Ascending aorta (tissue), 2 donors: ENCODE data around the gene MGME1. TPM values are rescaled to one million over a fixed set of nuclear protein-coding genes. Genes with fewer than 3 reads are reported as not detected.
"Not testable (repeated sequence)": the region's sequence is repeated elsewhere in the genome, so short reads cannot be mapped to it uniquely, and the experiment has no call there.

ENCODE experiments used
- DNase-seq, 2 donors: peaks; one replicate each; pipeline ENCODE4 v3.0.0-alpha.2; 2019; ENCODE audit warnings: low spot score in 2 of 2
- H3K27ac ChIP-seq, 2 donors: fragments of 200-600 bp; sonication (generic); one replicate each; pipeline ENCODE4 v1.5.1; 2016 to 2017; ENCODE audit warnings: mild to moderate bottlenecking in 1 of 2
- H3K27me3 ChIP-seq: fragments of 200-600 bp; sonication (generic); one replicate; pipeline ENCODE4 v1.5.1; 2017
- H3K36me3 ChIP-seq, 2 donors: fragments of 200-600 bp; sonication (generic); one replicate each; pipeline ENCODE4 v1.5.1; 2016
- H3K4me1 ChIP-seq, 2 donors: fragments of 200-600 bp; sonication (generic); one replicate each; pipeline ENCODE4 v1.5.1; 2016 to 2017; ENCODE audit warnings: mild to moderate bottlenecking in 1 of 2
- H3K4me3 ChIP-seq, 2 donors: fragments of 200-600 bp; sonication (generic); one replicate each; pipeline ENCODE4 v1.5.1; 2016 to 2017; ENCODE audit warnings: mild to moderate bottlenecking in 1 of 2
- H3K9me3 ChIP-seq, 2 donors: fragments of 200-600 bp; sonication (generic); one replicate each; pipeline ENCODE4 v1.5.1; 2016
- intact Hi-C: fragments of 100-400 bp; cut with DNase I; formaldehyde crosslinking; loops from one replicate; pipeline ENCODE4 v1.15.1; 2023
- total RNA-seq: library from RNA; depleted of rRNA; stranded (reverse); fragments of >200 nt; gene quantifications from one replicate; pipeline ENCODE4 v1.1.0, GENCODE V29; 2016
- TF ChIP-seq, protein P1 (sequence below), 3 experiments: fragments of 200-600 bp in 2 of 3; fragments of 450-650 bp in 1 of 3; sonication (generic) in 2 of 3; IDR thresholded peaks; one replicate each; pipeline ENCODE4 v1.5.1; 2016 to 2019; ENCODE audit warnings: antibody characterized with exemption in 3 of 3, mild to moderate bottlenecking in 1 of 3, moderate library complexity in 1 of 3

The MGME1 gene
- total RNA-seq, 1 donor from 2014 or later, result 0.85 TPM

DNA sequence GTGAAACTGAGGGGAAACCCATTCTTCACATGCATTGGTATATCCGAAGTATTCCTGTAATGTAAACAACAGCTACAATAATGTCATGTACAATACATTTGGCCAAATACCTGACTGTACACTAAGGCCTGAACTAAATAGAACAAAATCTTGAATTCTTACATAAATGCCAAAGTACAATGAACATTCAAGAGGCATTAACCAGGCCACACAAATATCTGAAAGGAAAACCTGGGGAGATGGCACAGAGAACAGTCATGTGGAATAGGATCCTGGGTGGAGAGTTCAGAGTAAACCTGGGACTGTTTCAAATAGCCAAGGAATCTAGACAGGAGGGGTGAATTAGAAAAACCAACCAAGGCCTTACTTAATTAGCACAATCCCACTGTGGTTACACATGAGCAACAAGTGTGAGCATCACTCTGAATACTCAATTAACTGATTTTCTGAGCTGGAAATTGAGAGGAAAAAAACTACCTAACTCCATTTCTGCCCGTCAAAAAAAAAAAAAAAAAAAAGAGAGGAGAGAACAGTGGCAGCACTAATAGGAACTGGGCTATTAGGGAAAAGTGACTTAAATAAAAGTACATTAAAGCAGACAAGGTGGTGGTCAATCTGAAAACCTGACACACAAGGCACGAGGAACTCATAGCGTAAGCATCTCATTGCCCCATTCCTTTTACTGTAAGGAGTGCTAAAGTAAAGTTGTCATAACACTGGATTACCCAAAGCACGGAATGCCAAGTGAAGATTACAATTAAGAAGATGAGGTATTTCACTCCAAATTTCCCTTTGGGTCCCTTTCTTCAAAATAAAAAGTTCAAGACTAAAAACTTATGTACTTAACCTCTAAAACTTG is 11.1 kb upstream of the MGME1 start:
- Histone ChIP-seq H3K4me3 (no peak overlapping the region), H3K9me3 (no peaks in the 10 kb centered on the region), H3K36me3 (peaks cover 29 to 35% of the 10 kb centered on the region in 2 donors), H3K4me1 (peaks cover 3 to 33% of the 10 kb centered on the region in 2 donors), H3K27me3 (no peaks in the 10 kb centered on the region), H3K27ac (peak overlapping the region in 1 of 2 donors; percentile 14)
- intact Hi-C loops, result loop anchor here (5.0 kb wide), 1 partner anchor 40 kb away; no protein-coding TSS in a partner anchor
- no peak for DNase-seq
- TF ChIP-seq, protein P1, sequence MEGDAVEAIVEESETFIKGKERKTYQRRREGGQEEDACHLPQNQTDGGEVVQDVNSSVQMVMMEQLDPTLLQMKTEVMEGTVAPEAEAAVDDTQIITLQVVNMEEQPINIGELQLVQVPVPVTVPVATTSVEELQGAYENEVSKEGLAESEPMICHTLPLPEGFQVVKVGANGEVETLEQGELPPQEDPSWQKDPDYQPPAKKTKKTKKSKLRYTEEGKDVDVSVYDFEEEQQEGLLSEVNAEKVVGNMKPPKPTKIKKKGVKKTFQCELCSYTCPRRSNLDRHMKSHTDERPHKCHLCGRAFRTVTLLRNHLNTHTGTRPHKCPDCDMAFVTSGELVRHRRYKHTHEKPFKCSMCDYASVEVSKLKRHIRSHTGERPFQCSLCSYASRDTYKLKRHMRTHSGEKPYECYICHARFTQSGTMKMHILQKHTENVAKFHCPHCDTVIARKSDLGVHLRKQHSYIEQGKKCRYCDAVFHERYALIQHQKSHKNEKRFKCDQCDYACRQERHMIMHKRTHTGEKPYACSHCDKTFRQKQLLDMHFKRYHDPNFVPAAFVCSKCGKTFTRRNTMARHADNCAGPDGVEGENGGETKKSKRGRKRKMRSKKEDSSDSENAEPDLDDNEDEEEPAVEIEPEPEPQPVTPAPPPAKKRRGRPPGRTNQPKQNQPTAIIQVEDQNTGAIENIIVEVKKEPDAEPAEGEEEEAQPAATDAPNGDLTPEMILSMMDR (IDR thresholded peaks at IDR 0.05), result no peak

DNA sequence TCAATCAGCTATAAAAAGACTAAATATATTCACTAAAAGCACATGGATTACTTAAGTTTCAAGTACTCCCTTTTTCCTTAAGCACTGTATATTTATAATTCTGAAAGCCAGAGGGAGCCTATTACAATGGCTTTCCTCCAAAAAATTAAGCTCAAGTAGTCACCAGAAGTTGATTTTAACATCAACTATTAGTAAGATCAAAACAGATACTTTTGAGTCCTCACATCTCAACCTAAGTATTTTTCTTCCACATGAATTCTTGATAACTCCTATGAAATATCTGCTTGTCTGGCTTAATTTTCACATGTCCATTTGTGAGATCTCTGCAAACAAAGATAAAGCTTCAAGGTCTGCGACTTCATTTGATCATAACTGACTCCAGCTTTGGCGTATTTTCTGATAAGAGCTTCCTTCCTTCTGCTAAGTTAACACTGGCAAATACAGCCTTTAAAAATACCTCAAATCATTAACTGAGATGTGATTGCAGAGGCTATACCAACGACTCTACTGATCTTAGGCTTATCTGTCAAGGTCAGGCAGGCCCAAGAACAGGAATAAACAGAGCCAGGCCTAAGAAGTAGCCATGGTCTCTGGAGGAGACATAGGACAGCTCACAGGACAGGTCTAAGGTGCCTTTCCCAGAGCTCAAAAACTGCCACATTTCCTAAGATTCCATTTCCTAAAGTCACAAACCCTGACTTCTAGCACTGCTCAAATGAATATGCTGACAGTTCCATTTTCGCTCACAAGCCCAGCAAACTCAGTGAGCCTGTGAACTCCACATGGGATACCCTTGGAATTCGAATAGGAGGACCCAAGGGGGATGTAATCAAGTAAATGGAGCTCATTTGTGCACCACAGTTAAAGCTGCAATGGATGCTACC is 10.2 kb upstream of the MGME1 start:
- peaks cover 23 to 29% of the 10 kb centered on the region in 2 donors for H3K36me3 ChIP-seq
- no peak overlapping the region for H3K4me3 ChIP-seq
- no peaks in the 10 kb centered on the region for H3K27me3 ChIP-seq
- DNase-seq, result no peak
- TF ChIP-seq, protein P1 (IDR thresholded peaks at IDR 0.05), result peak in 1 of 3 experiments; percentile 35
- H3K9me3 ChIP-seq, result no peaks in the 10 kb centered on the region
- intact Hi-C loops, result loop anchor here (5.0 kb wide), 1 partner anchor 39 kb away; no protein-coding TSS in a partner anchor
- peaks cover 3 to 34% of the 10 kb centered on the region in 2 donors for H3K4me1 ChIP-seq
- H3K27ac ChIP-seq, result peak overlapping the region; percentile 33 to 60

DNA sequence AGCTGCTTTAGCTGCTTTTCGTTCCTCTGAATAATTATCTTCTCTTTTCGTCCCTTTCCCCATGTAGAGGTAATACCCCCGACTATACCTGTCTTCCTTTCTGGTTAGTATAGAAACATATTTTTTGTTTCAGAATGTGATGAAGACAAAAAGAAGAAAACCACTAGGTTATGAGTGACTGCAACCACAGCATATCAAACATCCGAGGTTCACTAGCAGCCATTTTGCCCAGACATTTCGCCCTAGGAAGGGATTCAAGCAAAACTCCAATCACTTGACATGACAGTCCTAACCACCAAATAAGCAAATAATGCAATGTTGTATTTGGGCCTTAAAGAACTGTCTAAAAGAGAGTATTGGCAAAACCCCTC is 9.6 kb upstream of the MGME1 start:
- Histone ChIP-seq H3K27ac (peak overlapping the region in 1 of 2 donors; percentile 33), H3K36me3 (peaks cover 17 to 22% of the 10 kb centered on the region in 2 donors), H3K4me1 (peaks cover 3 to 34% of the 10 kb centered on the region in 2 donors), H3K27me3 (no peaks in the 10 kb centered on the region), H3K4me3 (no peak overlapping the region), H3K9me3 (no peaks in the 10 kb centered on the region)
- intact Hi-C loops, result loop anchor here (5.0 kb wide), 1 partner anchor 38 kb away; no protein-coding TSS in a partner anchor
- DNase-seq, result no peak
- TF ChIP-seq, protein P1 (IDR thresholded peaks at IDR 0.05), result no peak

DNA sequence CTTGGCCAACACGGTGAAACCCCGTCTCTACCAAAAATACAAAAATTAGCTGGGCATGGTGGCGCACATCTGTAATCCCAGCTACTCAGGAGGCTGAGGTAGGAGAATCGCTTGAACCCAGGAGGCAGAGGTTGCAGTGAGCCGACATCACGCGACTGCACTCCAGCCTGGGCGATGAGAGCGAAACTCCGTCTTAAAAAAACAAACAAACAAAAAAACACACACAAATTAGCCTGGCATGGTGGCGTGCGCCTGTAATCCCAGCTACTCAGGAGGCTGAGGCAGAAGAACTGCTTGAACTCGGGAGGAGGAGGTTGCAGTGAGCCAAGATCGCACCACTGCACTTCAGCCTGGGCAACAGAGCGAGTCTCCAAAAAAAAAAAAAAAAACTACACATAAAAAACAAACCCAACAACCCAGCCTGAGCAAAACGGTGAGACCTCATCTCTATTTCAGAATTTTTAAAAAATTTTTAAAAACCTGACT is 8.4 kb upstream of the MGME1 start:
- H3K4me3 ChIP-seq, DNase-seq, intact Hi-C loops, H3K27me3 ChIP-seq, H3K9me3 ChIP-seq: not testable (repeated sequence)
- Histone ChIP-seq H3K4me1 (peaks cover 3 to 39% of the 10 kb centered on the region in 2 donors), H3K36me3 (peaks cover 7 to 10% of the 10 kb centered on the region in 2 donors), H3K27ac (peak overlapping the region; percentile 33 to 39)

DNA sequence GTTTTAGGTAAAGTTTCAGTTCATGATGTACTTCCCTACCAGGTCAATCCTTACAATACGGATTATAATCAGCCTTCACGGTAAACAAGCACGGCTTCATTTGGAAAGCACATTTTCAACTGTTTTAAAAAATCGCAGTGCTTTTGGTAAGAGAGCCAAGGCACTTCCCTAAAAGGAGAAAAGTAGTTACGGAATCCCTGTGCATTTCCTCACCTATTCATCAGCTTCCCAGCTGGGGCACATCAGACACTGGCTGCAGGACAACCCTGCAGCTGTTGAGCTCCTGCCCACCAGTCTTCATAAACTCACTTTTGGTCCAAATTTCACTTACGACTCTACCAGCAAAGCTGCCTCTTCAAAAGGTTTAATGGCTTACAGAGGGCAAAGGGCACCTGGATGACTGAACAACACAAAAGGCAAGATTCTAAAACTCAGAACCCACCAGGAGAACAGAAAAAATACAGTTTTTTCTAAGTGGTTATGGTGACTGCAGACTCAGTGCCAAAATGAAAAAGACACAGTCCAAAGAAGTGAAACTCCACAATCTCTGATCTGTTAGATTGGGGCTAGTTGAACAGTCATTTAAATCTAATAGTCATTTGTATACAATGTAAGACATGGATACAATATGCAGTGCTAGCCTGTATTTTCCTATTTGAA is 7.8 kb upstream of the MGME1 start:
- intact Hi-C loops, result no loop called here
- H3K4me1 ChIP-seq, result peaks cover 3 to 45% of the 10 kb centered on the region in 2 donors
- peak overlapping the region in 1 of 2 donors; percentile 18 for H3K4me3 ChIP-seq

More for the DNA sequence above, 7.8 kb upstream of the MGME1 start:
- Histone ChIP-seq H3K27ac (peak overlapping the region; percentile 33 to 39), H3K27me3 (no peaks in the 10 kb centered on the region), H3K36me3 (peaks cover 3 to 6% of the 10 kb centered on the region in 2 donors), H3K9me3 (no peaks in the 10 kb centered on the region)
- DNase-seq, result no peak
- TF ChIP-seq, protein P1 (IDR thresholded peaks at IDR 0.05), result no peak
